ENCODE data around the gene EIF3A. TPM values are rescaled to one million over a fixed set of nuclear protein-coding genes. Genes with fewer than 3 reads are reported as not detected.

Gene EIF3A
- total RNA-seq, 2 experiments from 2014 or later: 131 to 162 TPM

GRCh38 chr10:119058010-119058409 is 22.6 kb downstream of the EIF3A start:
- DNase-seq: no peak
- H3K4me1 Mint-ChIP-seq: peaks cover 8% of the 10 kb centered on the region
- no peaks in the 10 kb centered on the region for H3K9me3 Mint-ChIP-seq (ENCODE audit: low read depth)
- ATAC-seq: no peak
- peaks cover 70% of the 10 kb centered on the region for H3K36me3 Mint-ChIP-seq
- no peak overlapping the region for H3K27ac Mint-ChIP-seq
- H3K4me3 Mint-ChIP-seq: no peak overlapping the region
- no peaks in the 10 kb centered on the region for H3K27me3 Mint-ChIP-seq
- CTCF ChIA-PET: no interaction called here

- no peak for ATAC-seq
- Mint-ChIP-seq H3K27ac (no peak overlapping the region), H3K27me3 (no peaks in the 10 kb centered on the region), H3K4me1 (peaks cover 3% of the 10 kb centered on the region), H3K36me3 (peaks cover 82% of the 10 kb centered on the region), H3K9me3 (ENCODE audit: low read depth) (no peaks in the 10 kb centered on the region), H3K4me3 (no peak overlapping the region)
- DNase-seq: no peak
- CTCF ChIA-PET: no interaction called here
These were observed 25.1 kb downstream of the EIF3A start for GRCh38 chr10:119055472-119055871.

- no peaks in the 10 kb centered on the region for H3K27me3 Mint-ChIP-seq
- H3K27ac Mint-ChIP-seq: no peak overlapping the region
- ATAC-seq: no peak
- peaks cover 12% of the 10 kb centered on the region for H3K4me1 Mint-ChIP-seq
- no peak for DNase-seq
- no peaks in the 10 kb centered on the region for H3K9me3 Mint-ChIP-seq (ENCODE audit: low read depth)
- CTCF ChIA-PET: no interaction called here
- peaks cover 80% of the 10 kb centered on the region for H3K36me3 Mint-ChIP-seq
- no peak overlapping the region for H3K4me3 Mint-ChIP-seq
These were observed 28.8 kb downstream of the EIF3A start for GRCh38 chr10:119051775-119052174.

- peaks cover 79% of the 10 kb centered on the region for H3K36me3 Mint-ChIP-seq
- CTCF ChIA-PET: interaction anchor here (0.7 kb wide), 1 partner anchor 139 kb away, joined by 3 read pairs; no protein-coding TSS in a partner anchor
- peaks cover 17% of the 10 kb centered on the region for H3K4me1 Mint-ChIP-seq
- DNase-seq: no peak
- H3K27ac Mint-ChIP-seq: peak overlapping the region; percentile 8
- H3K27me3 Mint-ChIP-seq: no peaks in the 10 kb centered on the region
- H3K4me3 Mint-ChIP-seq: no peak overlapping the region
- no peaks in the 10 kb centered on the region for H3K9me3 Mint-ChIP-seq (ENCODE audit: low read depth)
- no peak for ATAC-seq
These were observed 30.8 kb downstream of the EIF3A start for GRCh38 chr10:119049777-119050176.

- CTCF ChIA-PET: interaction anchor here (0.7 kb wide), 1 partner anchor 140 kb away, joined by 3 read pairs; no protein-coding TSS in a partner anchor
- DNase-seq (no peak), ATAC-seq (no peak)
- Mint-ChIP-seq H3K36me3 (peaks cover 76% of the 10 kb centered on the region), H3K4me3 (no peak overlapping the region), H3K27ac (no peak overlapping the region), H3K27me3 (no peaks in the 10 kb centered on the region), H3K4me1 (peaks cover 17% of the 10 kb centered on the region), H3K9me3 (ENCODE audit: low read depth) (no peaks in the 10 kb centered on the region)
These were observed 31.3 kb downstream of the EIF3A start for GRCh38 chr10:119049361-119049760.

- no peak for DNase-seq
- H3K36me3 Mint-ChIP-seq: peaks cover 74% of the 10 kb centered on the region
- no peak overlapping the region for H3K27ac Mint-ChIP-seq
- H3K4me1 Mint-ChIP-seq: peaks cover 25% of the 10 kb centered on the region
- H3K9me3 Mint-ChIP-seq (ENCODE audit: low read depth): no peaks in the 10 kb centered on the region
- H3K4me3 Mint-ChIP-seq: no peak overlapping the region
- CTCF ChIA-PET: interaction anchor here (1.7 kb wide), 1 partner anchor 14 kb away, joined by 4 read pairs; no protein-coding TSS in a partner anchor
- ATAC-seq: no peak
- H3K27me3 Mint-ChIP-seq: no peaks in the 10 kb centered on the region
These were observed 35.1 kb downstream of the EIF3A start for GRCh38 chr10:119045561-119045960.

- no peak for ATAC-seq
- Mint-ChIP-seq H3K27ac (no peak overlapping the region), H3K4me1 (peaks cover 24% of the 10 kb centered on the region), H3K9me3 (ENCODE audit: low read depth) (no peaks in the 10 kb centered on the region), H3K4me3 (no peak overlapping the region), H3K27me3 (no peaks in the 10 kb centered on the region), H3K36me3 (peaks cover 73% of the 10 kb centered on the region)
- DNase-seq: no peak
- CTCF ChIA-PET: no interaction called here
These were observed 38.4 kb downstream of the EIF3A start for GRCh38 chr10:119042169-119042568.

- DNase-seq (no peak), ATAC-seq (no peak)
- Mint-ChIP-seq H3K4me3 (no peak overlapping the region), H3K27ac (no peak overlapping the region), H3K36me3 (peaks cover 74% of the 10 kb centered on the region), H3K9me3 (ENCODE audit: low read depth) (no peaks in the 10 kb centered on the region), H3K27me3 (no peaks in the 10 kb centered on the region), H3K4me1 (peaks cover 22% of the 10 kb centered on the region)
- CTCF ChIA-PET: no interaction called here
These were observed 39.3 kb downstream of the EIF3A start for GRCh38 chr10:119041326-119041725.

GRCh38 chr10:119039161-119039560 is 41.5 kb downstream of the EIF3A start:
- DNase-seq (no peak), ATAC-seq (no peak)
- Mint-ChIP-seq H3K4me1 (peaks cover 20% of the 10 kb centered on the region), H3K9me3 (ENCODE audit: low read depth) (no peaks in the 10 kb centered on the region), H3K4me3 (no peak overlapping the region), H3K27me3 (no peaks in the 10 kb centered on the region), H3K27ac (no peak overlapping the region), H3K36me3 (peaks cover 71% of the 10 kb centered on the region)
- CTCF ChIA-PET: no interaction called here

GRCh38 chr10:119031496-119032059 is 49.0 kb downstream of the EIF3A start:
- CTCF ChIA-PET: interaction anchor here (1.3 to 1.5 kb wide), 4 partner anchors 13 to 168 kb away, joined by 3 to 5 read pairs (median 4); no protein-coding TSS in a partner anchor
- no peak for ATAC-seq

GRCh38 chr10:119030421-119031250 is 50.0 kb downstream of the EIF3A start:
- peak overlapping the region; percentile 63 for H3K4me3 Mint-ChIP-seq
- DNase-seq (peak; percentile 73), ATAC-seq (peak; percentile 58)
- H3K4me1 Mint-ChIP-seq: peaks cover 26% of the 10 kb centered on the region
- H3K27ac Mint-ChIP-seq: peak overlapping the region; percentile 19
- no peaks in the 10 kb centered on the region for H3K9me3 Mint-ChIP-seq (ENCODE audit: low read depth)
- CTCF ChIA-PET: interaction anchor here (1.3 to 1.6 kb wide), 5 partner anchors 10 to 169 kb away, joined by 3 to 5 read pairs (median 4); no protein-coding TSS in a partner anchor
- H3K36me3 Mint-ChIP-seq: peaks cover 21% of the 10 kb centered on the region
- H3K27me3 Mint-ChIP-seq: peaks cover 9% of the 10 kb centered on the region

More at GRCh38 chr10:119031496-119032059, 49.0 kb downstream of the EIF3A start:
- DNase-seq: no peak
- Mint-ChIP-seq H3K27ac (no peak overlapping the region), H3K4me3 (peak overlapping the region; percentile 63), H3K27me3 (peaks cover 9% of the 10 kb centered on the region), H3K4me1 (peaks cover 26% of the 10 kb centered on the region), H3K9me3 (ENCODE audit: low read depth) (no peaks in the 10 kb centered on the region), H3K36me3 (peaks cover 28% of the 10 kb centered on the region)

GRCh38 chr10:119029613-119030420 is 50.8 kb downstream of the EIF3A start, which contains the start of gene NANOS1:
TSS of gene NANOS1 (plus strand) at chr10:119029714. CDS start at chr10:119029802, 88 bp downstream.
- peak within 1 kb of the TSS; percentile 63 for H3K4me3 Mint-ChIP-seq
- CTCF ChIA-PET: interaction anchor here (1.5 to 1.6 kb wide), 3 partner anchors 11 to 33 kb away, joined by 3 to 4 read pairs (median 4); no protein-coding TSS in a partner anchor

More at GRCh38 chr10:119029613-119030420, 50.8 kb downstream of the EIF3A start, which contains the start of gene NANOS1:
- Mint-ChIP-seq H3K36me3 (peaks cover 21% of the 10 kb centered on the region), H3K27ac (no peak within 1 kb of the TSS), H3K4me1 (peaks cover 26% of the 10 kb centered on the region), H3K9me3 (ENCODE audit: low read depth) (no peaks in the 10 kb centered on the region), H3K27me3 (peaks cover 9% of the 10 kb centered on the region)
- peak; percentile 21 for ATAC-seq
- no peak for DNase-seq
